ENCODE data around the gene PCDHA12. TPM values are rescaled to one million over a fixed set of nuclear protein-coding genes. Genes with fewer than 3 reads are reported as not detected.
A peak's percentile ranks its signal among the peaks of the same experiment; 100 is the strongest.
"Not testable (repeated sequence)": the region's sequence is repeated elsewhere in the genome, so short reads cannot be mapped to it uniquely, and the experiment has no call there.

The PCDHA12 gene
- total RNA-seq, 6 experiments from 2014 or later: 0.18 to 0.51 (median 0.32) TPM; not detected in 2

- WGBS (ENCODE audit: insufficient coverage, low coverage, low lambda C conversion rate, missing lambda C conversion rate): 47% methylated on average over 7 of the region's 87 CpGs
- Histone ChIP-seq H3K4me3 (no peak overlapping the region), H3K27ac (no peak overlapping the region), H3K36me3 (no peaks in the 10 kb centered on the region), H3K27me3 (no peaks in the 10 kb centered on the region), H3K4me1 (no peaks in the 10 kb centered on the region), H3K9me3 (no peaks in the 10 kb centered on the region)
- DNase-seq: no peak
- ATAC-seq: no peak
- intact Hi-C loops (cut with DNase I): no loop called here
- TF ChIP-seq CTCF (IDR thresholded peaks at IDR 0.05) (no peak), POLR2A (IDR thresholded peaks at IDR 0.05) (no peak)
Measured at GRCh38 chr5:140842798-140843733, 32.0 kb upstream of the PCDHA12 start.

- not testable (repeated sequence) for H3K27me3 ChIP-seq, H3K9me3 ChIP-seq
Measured at GRCh38 chr5:140848139-140849102, 26.7 kb upstream of the PCDHA12 start, which contains the start of gene PCDHA9. TSS of gene PCDHA9 (plus strand) at chr5:140848382. CDS start at chr5:140848496, 114 bp downstream.

GRCh38 chr5:140849831-140850634, 25.1 kb upstream of the PCDHA12 start:
- ATAC-seq; H3K4me1 ChIP-seq; H3K4me3 ChIP-seq; H3K9me3 ChIP-seq; DNase-seq; H3K36me3 ChIP-seq; H3K27me3 ChIP-seq; H3K27ac ChIP-seq; intact Hi-C loops (cut with DNase I): not testable (repeated sequence)
- 34% methylated on average over 22 of the region's 101 CpGs for WGBS (ENCODE audit: insufficient coverage, low coverage, low lambda C conversion rate, missing lambda C conversion rate)

More at GRCh38 chr5:140848139-140849102, 26.7 kb upstream of the PCDHA12 start, which contains the start of gene PCDHA9:
- ATAC-seq; H3K27ac ChIP-seq; H3K36me3 ChIP-seq; H3K4me3 ChIP-seq; DNase-seq; intact Hi-C loops (cut with DNase I); H3K4me1 ChIP-seq: not testable (repeated sequence)
- WGBS (ENCODE audit: insufficient coverage, low coverage, low lambda C conversion rate, missing lambda C conversion rate): 17% methylated on average over 21 of the region's 48 CpGs

GRCh38 chr5:140855772-140856674, 19.1 kb upstream of the PCDHA12 start, which contains the start of gene PCDHA10:
TSS of gene PCDHA10 (plus strand) at chr5:140855897. CDS start at chr5:140856049, 152 bp downstream.
- Histone ChIP-seq H3K36me3 (no peaks in the 10 kb centered on the region), H3K4me3 (no peak within 1 kb of the TSS), H3K27me3 (no peaks in the 10 kb centered on the region), H3K4me1 (no peaks in the 10 kb centered on the region), H3K27ac (no peak within 1 kb of the TSS), H3K9me3 (peaks cover 0 to 4% (median 0%) of the 10 kb centered on the region in 4 donors)
- WGBS (ENCODE audit: insufficient coverage, low coverage, low lambda C conversion rate, missing lambda C conversion rate): 14% methylated on average over 29 of the region's 44 CpGs
- DNase-seq: no peak
- no peak for ATAC-seq
- TF ChIP-seq CTCF (IDR thresholded peaks at IDR 0.05) (peak in 1 of 4 donors; percentile 11), POLR2A (IDR thresholded peaks at IDR 0.05) (no peak)
- intact Hi-C loops (cut with DNase I): no loop called here
